Mucosa of gallbladder (tissue), 1 donor: ENCODE data around the gene PRRT1. TPM values are rescaled to one million over a fixed set of nuclear protein-coding genes. Genes with fewer than 3 reads are reported as not detected.
"Not testable (repeated sequence)": the region's sequence is repeated elsewhere in the genome, so short reads cannot be mapped to it uniquely, and the experiment has no call there.

Experiments
- DNase-seq: peaks from one replicate; pipeline ENCODE4 v3.0.0-alpha.2; 2020; ENCODE audit warnings: low spot score
- total RNA-seq: library from RNA; stranded (reverse); gene quantifications from one replicate; pipeline ENCODE4 v1.2.1, GENCODE V29; 2021
- donor health status: DM: no; HTN: no; CAD: no.

Gene PRRT1
- total RNA-seq, 1 donor from 2014 or later, result 3.7 TPM

GRCh38 chr6:32188381-32189068 lies 36.8 kb upstream of the PRRT1 start:
- DNase-seq, result no peak

DNA sequence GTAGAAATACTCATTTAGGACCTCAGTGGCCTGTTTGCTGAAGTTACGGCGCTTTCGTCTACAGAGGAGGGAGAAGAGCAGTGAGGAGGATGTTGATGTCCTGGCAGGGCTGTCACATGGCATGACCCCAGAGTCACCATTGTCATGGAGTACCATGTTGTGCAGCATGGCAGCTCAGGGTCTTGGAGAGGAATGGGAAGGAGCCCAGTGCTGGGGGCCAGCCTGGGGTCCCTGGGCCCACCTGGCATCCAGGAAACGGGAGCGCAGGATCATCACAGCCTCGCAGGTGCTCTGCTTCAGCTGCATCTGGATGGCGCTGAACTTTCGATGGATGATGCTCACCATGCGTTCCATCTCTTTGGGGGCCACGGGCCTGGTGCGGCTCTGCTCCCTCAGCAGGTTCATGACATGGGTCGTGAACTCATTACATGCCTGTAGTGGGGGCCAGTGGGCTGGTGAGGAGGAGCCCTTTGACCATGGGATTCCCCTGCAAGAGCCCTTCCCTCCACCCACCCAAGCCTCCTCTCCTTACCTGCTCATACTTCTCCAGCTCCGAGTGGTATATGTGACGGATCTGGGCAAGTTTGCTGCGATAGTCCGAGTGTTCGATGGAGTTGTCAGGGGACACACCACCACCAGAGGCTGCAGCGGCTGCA lies 36.1 kb upstream of the PRRT1 start:
- not testable (repeated sequence) for DNase-seq

DNA sequence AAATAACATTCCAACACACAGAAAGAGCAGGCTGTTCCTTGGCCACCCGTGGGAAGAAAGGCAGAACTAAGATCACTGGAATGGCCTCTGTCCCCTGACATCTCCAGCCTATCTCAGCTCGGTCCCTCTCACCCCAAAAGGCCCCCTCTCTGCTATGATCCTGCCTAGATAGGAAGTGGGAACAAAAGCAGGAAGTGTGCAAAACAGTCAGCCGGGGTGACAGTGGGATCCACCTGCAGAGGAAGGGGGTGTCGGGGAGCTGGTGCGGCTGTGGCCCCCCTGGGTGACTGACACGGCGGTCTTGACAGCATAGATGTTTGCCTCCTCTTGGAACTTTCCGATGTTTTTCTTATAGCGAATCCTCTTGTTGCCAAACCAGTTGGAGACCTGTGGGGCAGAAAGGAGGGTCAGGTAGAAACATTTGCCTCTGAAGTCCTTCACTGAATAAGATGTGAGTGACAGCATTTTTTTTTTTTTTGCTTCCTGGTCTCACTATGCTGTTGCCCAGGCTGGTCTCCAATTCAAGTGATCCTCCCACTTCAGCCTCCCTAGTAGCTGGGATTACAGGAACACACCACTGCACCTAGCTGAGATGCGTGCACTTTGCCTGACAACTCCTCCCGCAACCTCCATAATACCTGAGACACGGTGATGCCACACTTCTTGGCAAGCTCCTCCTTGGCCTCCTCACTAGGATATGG lies 35.4 kb upstream of the PRRT1 start:
- DNase-seq, result no peak

- not testable (repeated sequence) for DNase-seq
Measured at GRCh38 chr6:32186151-32186840, 34.6 kb upstream of the PRRT1 start.

DNA sequence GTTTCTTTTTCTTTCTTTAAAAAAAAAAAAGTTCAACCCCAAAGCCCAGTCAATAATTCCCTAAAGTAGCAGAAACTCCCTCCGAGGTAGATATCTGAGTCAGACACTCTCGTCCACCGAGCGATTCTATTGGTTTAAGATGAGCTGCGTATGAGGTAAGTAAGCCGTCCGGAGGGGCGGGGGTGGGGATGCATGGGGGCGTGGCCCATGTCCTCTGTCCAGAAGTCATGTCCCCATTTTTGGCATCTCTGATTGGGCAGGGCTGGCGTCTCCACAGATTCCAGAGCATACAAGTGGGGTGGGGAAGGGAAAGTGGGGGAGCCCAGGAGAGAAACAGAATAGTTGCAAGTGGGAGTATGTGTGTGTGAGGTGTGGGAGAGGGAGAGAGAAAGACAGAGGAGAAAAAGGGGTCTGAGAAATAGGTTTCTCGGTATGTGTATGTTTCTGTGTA lies 34.0 kb upstream of the PRRT1 start:
- peak; percentile 75 for DNase-seq

DNA sequence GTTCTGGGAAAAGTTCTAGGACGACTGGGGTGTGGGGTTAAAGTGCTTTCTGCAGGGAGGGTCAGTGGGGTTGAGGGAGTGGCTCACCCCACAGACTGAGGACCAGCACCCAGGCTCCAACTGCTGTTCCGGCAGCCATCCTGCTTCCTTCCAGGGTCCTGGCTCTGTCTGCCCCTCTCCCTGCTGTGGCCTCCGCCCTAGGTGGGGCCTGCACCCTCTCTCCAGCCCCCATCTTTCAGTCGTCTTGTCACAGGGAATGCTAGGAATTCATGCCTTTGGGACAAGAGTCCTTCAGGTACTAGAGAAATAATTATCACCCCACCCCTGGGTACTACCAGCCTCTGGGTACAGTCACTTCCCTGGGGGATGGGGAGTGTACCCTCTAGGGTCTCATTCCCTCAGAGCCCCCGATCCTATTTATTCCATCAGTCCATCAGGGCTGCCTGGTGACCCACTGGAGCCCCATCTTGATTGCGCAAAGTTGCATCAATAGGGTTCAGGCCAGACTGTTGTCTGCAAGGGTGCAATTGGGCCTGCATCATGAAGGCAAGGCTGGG lies 32.4 kb upstream of the PRRT1 start, which contains the start of gene AGER:
TSS of gene AGER (minus strand) at position 170 of the 557 bp plus-strand sequence. CDS start at position 139, 31 bp downstream.
- no peak for DNase-seq

GRCh38 chr6:32183483-32184083 lies 31.8 kb upstream of the PRRT1 start:
- DNase-seq, result no peak

DNA sequence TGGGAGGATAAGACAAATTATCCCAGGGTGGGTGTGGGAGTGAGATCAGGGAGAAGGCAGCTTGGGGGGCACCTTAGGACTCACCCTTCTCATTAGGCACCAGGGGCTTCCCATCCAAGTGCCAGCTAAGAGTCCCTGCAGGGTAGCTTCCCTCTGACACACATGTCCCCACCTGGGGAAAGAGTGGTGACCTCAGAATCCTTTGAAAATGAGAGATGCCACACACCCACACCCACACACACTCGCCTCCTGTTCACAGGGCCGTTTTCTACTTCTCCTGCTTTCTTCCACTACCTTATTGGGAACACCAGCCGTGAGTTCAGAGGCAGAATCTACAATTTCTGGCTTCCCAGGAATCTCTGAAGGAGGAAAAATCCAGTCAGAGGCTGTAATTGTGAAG lies 31.3 kb upstream of the PRRT1 start:
- DNase-seq, result no peak

DNA sequence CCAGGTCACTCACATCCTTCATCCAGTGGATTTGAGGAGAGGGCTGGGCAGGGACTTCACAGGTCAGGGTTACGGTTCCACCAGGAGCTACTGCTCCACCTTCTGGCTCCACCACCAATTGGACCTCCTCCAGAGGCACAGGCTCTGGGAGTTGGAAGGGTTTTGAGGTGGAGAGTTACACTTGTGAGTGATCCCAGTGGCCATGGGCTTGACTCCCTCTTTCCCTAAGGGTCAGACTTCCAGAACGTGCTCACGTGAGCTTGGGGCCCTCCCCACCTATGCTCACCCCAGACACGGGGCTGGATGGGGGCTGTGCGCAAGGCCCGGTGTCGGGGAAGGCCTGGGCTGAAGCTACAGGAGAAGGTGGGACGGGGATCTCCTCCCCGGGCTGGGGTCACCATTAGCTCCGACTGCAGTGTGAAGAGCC lies 30.8 kb upstream of the PRRT1 start:
- DNase-seq, result no peak

- DNase-seq, result no peak
Measured at GRCh38 chr6:32181915-32182529, 30.3 kb upstream of the PRRT1 start.

DNA sequence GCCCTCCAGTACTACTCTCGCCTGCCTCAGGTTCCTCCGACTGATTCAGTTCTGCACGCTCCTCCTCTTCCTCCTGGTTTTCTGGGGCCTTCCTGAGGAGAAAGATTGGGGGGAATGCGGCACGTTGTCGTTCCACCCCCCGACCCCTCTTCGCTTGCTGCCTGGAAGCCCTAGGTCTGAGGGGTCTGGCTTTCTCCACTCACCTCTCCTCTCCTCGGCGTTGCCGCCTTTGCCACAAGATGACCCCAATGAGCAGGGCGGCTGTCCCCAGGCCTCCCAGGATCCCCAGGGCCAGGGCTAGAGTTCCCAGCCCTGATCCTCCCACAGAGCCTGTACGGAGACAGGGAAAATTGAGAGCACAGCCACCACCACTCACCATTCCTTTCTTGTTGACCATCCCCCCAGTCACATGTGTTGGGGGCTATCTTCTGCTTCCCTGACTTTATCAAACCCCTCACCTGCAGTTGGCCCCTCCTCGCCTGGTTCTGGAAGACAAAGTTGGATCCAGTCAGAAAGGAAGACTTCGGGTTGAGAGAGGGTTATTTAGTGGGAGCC lies 29.5 kb upstream of the PRRT1 start:
- no peak for DNase-seq

GRCh38 chr6:32179766-32180405 lies 28.1 kb upstream of the PRRT1 start:
- no peak for DNase-seq

- DNase-seq, result no peak
Measured at GRCh38 chr6:32178547-32179440, 27.1 kb upstream of the PRRT1 start.

GRCh38 chr6:32177788-32178546 lies 26.2 kb upstream of the PRRT1 start, which contains the start of gene RNF5:
TSS of gene RNF5 (plus strand) at chr6:32178405. CDS start at chr6:32178512, 107 bp downstream.
- peak; percentile 99 for DNase-seq

DNA sequence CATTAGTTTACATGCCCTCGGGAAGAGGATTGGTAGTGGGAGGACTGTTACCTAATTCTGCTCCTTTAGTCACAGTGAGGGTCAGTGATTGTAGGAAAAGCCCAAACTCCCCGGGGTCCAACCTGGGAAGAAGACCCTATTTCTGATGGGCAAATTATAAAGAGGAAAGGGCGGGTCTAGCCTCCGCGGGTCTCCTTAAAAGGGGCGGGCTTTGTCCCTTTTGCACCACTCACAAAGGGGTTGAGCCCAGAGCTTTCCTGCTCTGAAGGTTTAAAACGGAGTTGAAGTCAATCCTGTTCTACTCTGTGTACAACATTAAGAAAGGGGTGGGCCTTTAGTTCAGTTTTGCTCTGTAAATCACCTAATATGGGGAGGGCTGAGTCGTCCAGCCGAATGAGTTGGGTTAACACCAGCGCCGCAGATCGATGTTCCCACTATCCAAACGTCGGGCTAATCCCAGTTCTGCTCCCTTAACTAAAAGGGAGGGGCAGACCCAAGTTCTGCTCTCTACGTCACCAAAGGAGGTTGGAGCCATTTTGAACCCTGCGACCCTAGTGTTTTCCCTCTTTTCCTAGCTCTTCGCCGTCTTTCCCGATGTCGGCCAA lies 25.5 kb upstream of the PRRT1 start:
- no peak for DNase-seq

- no peak for DNase-seq
Measured at GRCh38 chr6:32176476-32177182, 24.9 kb upstream of the PRRT1 start.
